Activated CD4-positive, alpha-beta T cell treated with anti-CD3 and anti-CD28 coated beads, Interleukin-2, Interleukin-6, amounts not matched to agents 100 ng/mL and 50 ng/mL, durations not matched to agents 16 hours and 8 hours (primary cell): ENCODE results near the gene EVC.
"Not testable (repeated sequence)": the region's sequence is repeated elsewhere in the genome, so short reads cannot be mapped to it uniquely, and the experiment has no call there.

Source experiments
- DNase-seq: peaks from one replicate; pipeline ENCODE4 v3.0.0-alpha.2; 2020

EVC gene

GRCh38 chr4:5822619-5823018 lies 111.6 kb downstream of the EVC start:
- no peak for DNase-seq

- DNase-seq, result peak; percentile 41
These were observed 112.7 kb downstream of the EVC start for GRCh38 chr4:5823542-5824211.

GRCh38 chr4:5824227-5824626 lies 113.2 kb downstream of the EVC start:
- DNase-seq, result no peak

GRCh38 chr4:5824635-5825034 lies 113.6 kb downstream of the EVC start:
- peak; percentile 27 for DNase-seq

GRCh38 chr4:5825321-5826041 lies 114.5 kb downstream of the EVC start:
- DNase-seq, result no peak

GRCh38 chr4:5826437-5827107 lies 115.6 kb downstream of the EVC start:
- no peak for DNase-seq

GRCh38 chr4:5827108-5828004 lies 116.4 kb downstream of the EVC start:
- peak; percentile 8 for DNase-seq

GRCh38 chr4:5828005-5828391 lies 117.0 kb downstream of the EVC start:
- no peak for DNase-seq

GRCh38 chr4:5836943-5837342 lies 125.9 kb downstream of the EVC start:
- DNase-seq, result no peak

- not testable (repeated sequence) for DNase-seq
These were observed 126.5 kb downstream of the EVC start for GRCh38 chr4:5837483-5837882.

GRCh38 chr4:5839332-5839731 lies 128.3 kb downstream of the EVC start:
- DNase-seq, result no peak

GRCh38 chr4:5839751-5840674 lies 129.0 kb downstream of the EVC start:
- no peak for DNase-seq

GRCh38 chr4:5842456-5842855 lies 131.5 kb downstream of the EVC start:
- DNase-seq, result no peak

GRCh38 chr4:5843573-5844530 lies 132.9 kb downstream of the EVC start:
- no peak for DNase-seq

GRCh38 chr4:5845035-5845905 lies 134.3 kb downstream of the EVC start:
- DNase-seq, result no peak

- DNase-seq, result no peak
These were observed 140.8 kb downstream of the EVC start for GRCh38 chr4:5851637-5852301.

GRCh38 chr4:5852523-5853202 lies 141.7 kb downstream of the EVC start:
- DNase-seq, result no peak

- DNase-seq, result no peak
These were observed 143.9 kb downstream of the EVC start for GRCh38 chr4:5854929-5855328.
